Measurements from ENCODE around the gene CPM.

CPM gene

DNA sequence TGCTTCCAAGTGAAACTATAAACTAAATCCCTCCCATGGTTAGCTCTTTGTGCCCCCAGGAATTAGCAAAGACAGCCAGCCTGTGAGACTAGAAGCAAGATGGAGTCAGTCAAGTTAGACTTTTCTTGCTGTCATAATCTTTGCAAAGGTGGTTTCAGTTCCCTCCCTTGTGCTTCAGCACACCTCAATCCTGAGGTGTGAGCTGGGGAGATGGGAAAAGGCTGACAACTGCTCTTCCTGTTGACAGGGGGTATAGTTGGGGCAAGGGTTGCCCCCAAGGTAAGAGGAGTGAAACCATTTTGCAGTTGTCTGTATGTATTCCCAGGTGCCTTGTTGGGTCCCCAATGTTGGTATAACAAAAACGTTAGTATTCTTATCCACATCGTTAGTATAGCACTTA is 12.3 kb upstream of the CPM start:
- Histone ChIP-seq H3K79me2 (ENCODE audit: low read length) (no peaks in the 10 kb centered on the region), H3K36me3 (replicated peaks; ENCODE audit: insufficient read depth, low read length) (no peaks in the 10 kb centered on the region), H3K4me3 (ENCODE audit: low read length) (no peak overlapping the region), H3K9ac (ENCODE audit: low read length) (no peak overlapping the region), H3K27me3 (replicated peaks; ENCODE audit: insufficient read depth, low read length) (no peaks in the 10 kb centered on the region), H3F3A (ENCODE audit: insufficient read depth, low read length) (no peaks in the 10 kb centered on the region), H3K9me2 (replicated peaks; ENCODE audit: insufficient read depth, low read length) (no peaks in the 10 kb centered on the region), H3K4me2 (ENCODE audit: low read depth, low read length) (no peak overlapping the region), H3K27ac (ENCODE audit: low read length) (no peak overlapping the region), H3K9me3 (replicated peaks; ENCODE audit: insufficient read depth, low read length) (no peaks in the 10 kb centered on the region), H4K20me1 (ENCODE audit: insufficient read depth, low read length) (no peaks in the 10 kb centered on the region), H3K4me1 (ENCODE audit: low read length) (no peaks in the 10 kb centered on the region), H2AFZ (ENCODE audit: low read length) (no peak overlapping the region)
- no peak for TF ChIP-seq EZH2phosphoT487 (IDR thresholded peaks at IDR 0.05; ENCODE audit: low read length)
- TF ChIP-seq, protein P1, sequence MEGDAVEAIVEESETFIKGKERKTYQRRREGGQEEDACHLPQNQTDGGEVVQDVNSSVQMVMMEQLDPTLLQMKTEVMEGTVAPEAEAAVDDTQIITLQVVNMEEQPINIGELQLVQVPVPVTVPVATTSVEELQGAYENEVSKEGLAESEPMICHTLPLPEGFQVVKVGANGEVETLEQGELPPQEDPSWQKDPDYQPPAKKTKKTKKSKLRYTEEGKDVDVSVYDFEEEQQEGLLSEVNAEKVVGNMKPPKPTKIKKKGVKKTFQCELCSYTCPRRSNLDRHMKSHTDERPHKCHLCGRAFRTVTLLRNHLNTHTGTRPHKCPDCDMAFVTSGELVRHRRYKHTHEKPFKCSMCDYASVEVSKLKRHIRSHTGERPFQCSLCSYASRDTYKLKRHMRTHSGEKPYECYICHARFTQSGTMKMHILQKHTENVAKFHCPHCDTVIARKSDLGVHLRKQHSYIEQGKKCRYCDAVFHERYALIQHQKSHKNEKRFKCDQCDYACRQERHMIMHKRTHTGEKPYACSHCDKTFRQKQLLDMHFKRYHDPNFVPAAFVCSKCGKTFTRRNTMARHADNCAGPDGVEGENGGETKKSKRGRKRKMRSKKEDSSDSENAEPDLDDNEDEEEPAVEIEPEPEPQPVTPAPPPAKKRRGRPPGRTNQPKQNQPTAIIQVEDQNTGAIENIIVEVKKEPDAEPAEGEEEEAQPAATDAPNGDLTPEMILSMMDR (IDR thresholded peaks at IDR 0.05; ENCODE audit: low read length) = no peak
- TF ChIP-seq EZH2 (optimal IDR thresholded peaks at IDR 0.05; ENCODE audit: low read depth, low read length) = no peak
- DNase-seq = no peak

DNA sequence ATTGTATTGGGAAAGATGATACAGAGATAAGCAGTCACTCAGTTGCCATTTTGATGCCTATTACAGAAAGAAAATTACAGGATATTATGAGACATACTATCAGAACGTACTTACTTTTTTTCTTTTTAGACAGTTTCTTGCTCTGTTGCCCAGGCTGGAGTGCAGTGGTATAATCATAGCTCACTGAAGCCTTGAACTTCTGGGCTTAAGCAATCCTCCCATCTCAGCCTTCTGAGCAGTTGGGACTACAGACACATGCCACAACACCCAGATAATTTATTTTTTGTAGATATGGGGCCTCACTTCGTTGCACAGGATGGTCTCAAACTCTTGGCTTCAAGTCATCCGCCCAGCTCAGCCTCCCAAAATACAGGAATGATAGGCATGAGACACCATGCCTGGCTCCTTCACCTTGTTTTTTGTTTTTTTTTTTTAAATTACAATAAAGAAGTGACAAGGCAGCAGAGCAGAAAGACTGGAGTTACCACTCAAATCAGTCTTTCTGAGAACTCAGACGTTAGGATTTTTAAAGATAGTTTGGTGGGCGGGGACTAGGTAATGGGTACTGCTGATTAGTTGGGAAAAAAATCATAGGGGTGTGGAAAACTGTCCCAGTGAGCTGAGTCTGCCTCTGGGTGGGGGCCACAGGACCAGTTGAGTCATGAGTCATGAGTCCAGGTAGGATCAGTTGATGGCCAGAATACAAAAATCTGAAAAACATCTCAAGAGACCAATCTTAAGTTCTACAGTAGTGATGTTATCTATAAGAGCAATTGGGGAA is 11.5 kb upstream of the CPM start:
- H3K9ac ChIP-seq (ENCODE audit: low read length) = no peak overlapping the region
- no peaks in the 10 kb centered on the region for H3K9me2 ChIP-seq (replicated peaks; ENCODE audit: insufficient read depth, low read length)
- no peaks in the 10 kb centered on the region for H3F3A ChIP-seq (ENCODE audit: insufficient read depth, low read length)
- H3K79me2 ChIP-seq (ENCODE audit: low read length) = no peaks in the 10 kb centered on the region
- no peaks in the 10 kb centered on the region for H3K9me3 ChIP-seq (replicated peaks; ENCODE audit: insufficient read depth, low read length)
- no peaks in the 10 kb centered on the region for H3K36me3 ChIP-seq (replicated peaks; ENCODE audit: insufficient read depth, low read length)
- DNase-seq = no peak
- H2AFZ ChIP-seq (ENCODE audit: low read length) = no peak overlapping the region
- no peak overlapping the region for H3K27ac ChIP-seq (ENCODE audit: low read length)
- no peaks in the 10 kb centered on the region for H4K20me1 ChIP-seq (ENCODE audit: insufficient read depth, low read length)
- H3K4me3 ChIP-seq (ENCODE audit: low read length) = no peak overlapping the region
- H3K4me2 ChIP-seq (ENCODE audit: low read depth, low read length) = no peak overlapping the region
- TF ChIP-seq, protein P1 (IDR thresholded peaks at IDR 0.05; ENCODE audit: low read length) = no peak
- TF ChIP-seq EZH2phosphoT487 (IDR thresholded peaks at IDR 0.05; ENCODE audit: low read length) (no peak), EZH2 (optimal IDR thresholded peaks at IDR 0.05; ENCODE audit: low read depth, low read length) (no peak)
- no peaks in the 10 kb centered on the region for H3K27me3 ChIP-seq (replicated peaks; ENCODE audit: insufficient read depth, low read length)
- H3K4me1 ChIP-seq (ENCODE audit: low read length) = no peaks in the 10 kb centered on the region

DNA sequence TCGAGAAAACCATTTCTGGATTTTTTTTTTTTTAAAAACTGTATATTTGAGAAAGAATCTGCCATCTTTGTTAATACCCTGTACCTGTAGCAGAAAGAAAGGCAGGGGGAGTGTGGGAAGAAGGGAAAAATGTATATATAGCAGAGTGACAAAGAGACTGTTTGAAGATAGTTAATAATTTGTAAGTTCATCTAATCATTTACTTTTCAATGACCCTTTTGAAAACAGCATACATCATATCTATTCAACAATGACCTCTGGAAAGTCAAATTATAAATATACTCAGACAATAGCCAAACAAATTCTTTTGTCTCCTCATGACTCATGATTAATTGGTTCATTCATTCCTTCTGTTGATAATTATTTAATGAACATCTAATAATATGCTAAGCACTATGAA is 10.9 kb upstream of the CPM start:
- H3K4me1 ChIP-seq (ENCODE audit: low read length) = no peaks in the 10 kb centered on the region
- no peaks in the 10 kb centered on the region for H3K9me2 ChIP-seq (replicated peaks; ENCODE audit: insufficient read depth, low read length)
- TF ChIP-seq EZH2phosphoT487 (IDR thresholded peaks at IDR 0.05; ENCODE audit: low read length) (no peak), EZH2 (optimal IDR thresholded peaks at IDR 0.05; ENCODE audit: low read depth, low read length) (no peak)
- TF ChIP-seq, protein P1 (IDR thresholded peaks at IDR 0.05; ENCODE audit: low read length) = no peak
- H3K27me3 ChIP-seq (replicated peaks; ENCODE audit: insufficient read depth, low read length) = no peaks in the 10 kb centered on the region
- H3K27ac ChIP-seq (ENCODE audit: low read length) = no peak overlapping the region
- H3K4me3 ChIP-seq (ENCODE audit: low read length) = no peak overlapping the region
- no peaks in the 10 kb centered on the region for H3F3A ChIP-seq (ENCODE audit: insufficient read depth, low read length)
- no peaks in the 10 kb centered on the region for H3K9me3 ChIP-seq (replicated peaks; ENCODE audit: insufficient read depth, low read length)
- H3K9ac ChIP-seq (ENCODE audit: low read length) = no peak overlapping the region
- DNase-seq = no peak
- H4K20me1 ChIP-seq (ENCODE audit: insufficient read depth, low read length) = no peaks in the 10 kb centered on the region
- H3K4me2 ChIP-seq (ENCODE audit: low read depth, low read length) = no peak overlapping the region
- no peaks in the 10 kb centered on the region for H3K36me3 ChIP-seq (replicated peaks; ENCODE audit: insufficient read depth, low read length)
- no peak overlapping the region for H2AFZ ChIP-seq (ENCODE audit: low read length)
- no peaks in the 10 kb centered on the region for H3K79me2 ChIP-seq (ENCODE audit: low read length)

Measured in MM.1S (cell line).